Adrenal gland (tissue), 12 donors: ENCODE results near the gene SOX8. TPM values are rescaled to one million over a fixed set of nuclear protein-coding genes. Genes with fewer than 3 reads are reported as not detected.

Source experiments
- DNase-seq, 7 donors: peaks; one replicate each; pipeline ENCODE4 v3.0.0-alpha.2; 2019 to 2020
- H3K27ac ChIP-seq, 5 donors: fragments of 200-600 bp; sonication (generic) in 4 of 5; 1 replicate in 3 of 5; 2 replicates in 2 of 5; pipeline versions ENCODE4 v1.5.1 to v1.8.0; 2016 to 2020; ENCODE audit warnings: mild to moderate bottlenecking in 1 of 5
- H3K27me3 ChIP-seq: fragments of 200-600 bp; 2 replicates; pipeline ENCODE4 v1.8.0; 2021
- H3K36me3 ChIP-seq, 2 donors: fragments of 200-600 bp; replicated peaks in 1 of 2; 1 replicate in 1 of 2; 2 replicates in 1 of 2; pipeline versions ENCODE4 v1.5.1 to v1.8.0; 2018 to 2022
- H3K4me1 ChIP-seq, 2 donors: fragments of 200-600 bp; replicated peaks in 1 of 2; 1 replicate in 1 of 2; 2 replicates in 1 of 2; pipeline versions ENCODE4 v1.5.1 to v1.8.0; 2018 to 2021
- H3K4me3 ChIP-seq, 4 donors: fragments of 200-600 bp; sonication (generic) in 3 of 4; one replicate each; pipeline ENCODE4 v1.5.1; 2016 to 2018
- H3K9me3 ChIP-seq, 3 donors: fragments of 200-600 bp; sonication (generic) in 1 of 3; replicated peaks in 1 of 3; 1 replicate in 2 of 3; 2 replicates in 1 of 3; pipeline versions ENCODE4 v1.5.1 to v1.8.0; 2016 to 2021
- CTCF ChIP-seq, 6 experiments: fragments of 450-650 bp in 4 of 6; fragments of 200-600 bp in 2 of 6; sonication (generic) in 1 of 6; IDR thresholded peaks; 1 replicate in 5 of 6; 2 replicates in 1 of 6; pipeline versions ENCODE4 v1.5.1 to v1.8.0; 2016 to 2021; ENCODE audit warnings: antibody characterized with exemption in 6 of 6, mild to moderate bottlenecking in 2 of 6, moderate library complexity in 1 of 6
- POLR2A ChIP-seq, 2 donors: fragments of 450-650 bp; IDR thresholded peaks; one replicate each; pipeline ENCODE4 v1.6.1; 2017; ENCODE audit warnings: antibody characterized with exemption in 2 of 2, mild to moderate bottlenecking in 2 of 2, moderate library complexity in 1 of 2
- WGBS, 4 donors: extraction: QIAGEN DNeasy Blood & Tissue Kit in 2 of 4; methylation state at CpG; one replicate each; pipeline versions ENCODE4 v1.1.5 to v1.1.7; 2013 to 2017; 5-methylcytosine and 5-hydroxymethylcytosine counted together
- intact Hi-C, 2 donors: fragments of 100-400 bp; cut with DNase I; formaldehyde crosslinking; loops; one replicate each; pipeline versions ENCODE4 v1.14.1 to v1.15.0; 2022 to 2023
- polyA plus RNA-seq, 3 donors: library from polyadenylated mRNA; stranded (reverse); fragments of 200-250 nt in 2 of 3; fragments of 350-450 nt in 1 of 3; fragmentation: Illumina TruSeq in 1 of 3; extraction: RNeasy Lipid Tissue Mini Kit (QIAGEN cat#74804) in 1 of 3; gene quantifications; one replicate each; pipeline ENCODE4 v1.2.3, GENCODE V29; 2013 to 2014
- total RNA-seq, 9 donors: library from RNA; depleted of rRNA in 4 of 9; stranded (reverse); fragments of >200 nt in 4 of 9; fragments of 120-200 nt in 1 of 9; fragmentation: NEBNext Ultra II Directional in 1 of 9; extraction: Animal tissue kit (Norgen Biotek cat#: 25700) in 1 of 9; gene quantifications; one replicate each; pipeline versions ENCODE4 v1.1.0 to v1.2.4, GENCODE V29; 2013 to 2023
- donor health status: healthy with polysubstance abuse.
- donor health status: Bipolar disorder and iron deficiency.
- donor health status: DM: yes; HTN: yes; CAD: no.
- donor health status: DM: no; HTN: no; CAD: no.
- donor health status: DM: no; HTN: no; CAD: no.
- donor health status: DM: yes; HTN: yes; CAD: no.

SOX8 gene
- total and polyA plus RNA-seq, 12 donors = 0.04 to 2.1 (median 0.69) TPM

- no peaks in the 10 kb centered on the region for H3K36me3 ChIP-seq
- H3K4me1 ChIP-seq = peaks cover 8 to 9% of the 10 kb centered on the region in 2 donors
- peaks cover 27% of the 10 kb centered on the region for H3K27me3 ChIP-seq
- no peaks in the 10 kb centered on the region for H3K9me3 ChIP-seq
- H3K27ac ChIP-seq = no peak overlapping the region
- no peak for DNase-seq
- WGBS, 4 donors = 75 to 93% (median 78%) methylated on average over 15 to 59 of the region's 59 CpGs
- H3K4me3 ChIP-seq = no peak overlapping the region
- intact Hi-C loops = no loop called here
- TF ChIP-seq POLR2A (IDR thresholded peaks at IDR 0.05) (no peak), CTCF (IDR thresholded peaks at IDR 0.05) (no peak)
These were observed 1.8 kb downstream of the SOX8 start for GRCh38 chr16:983044-984030.

GRCh38 chr16:984121-984694 lies 2.6 kb downstream of the SOX8 start:
- no peak overlapping the region for H3K27ac ChIP-seq
- TF ChIP-seq POLR2A (IDR thresholded peaks at IDR 0.05) (no peak), CTCF (IDR thresholded peaks at IDR 0.05) (no peak)
- H3K9me3 ChIP-seq = no peaks in the 10 kb centered on the region
- H3K4me1 ChIP-seq = peaks cover 8 to 9% of the 10 kb centered on the region in 2 donors
- no peak overlapping the region for H3K4me3 ChIP-seq
- H3K36me3 ChIP-seq = no peaks in the 10 kb centered on the region
- H3K27me3 ChIP-seq = peaks cover 27% of the 10 kb centered on the region
- intact Hi-C loops = no loop called here
- no peak for DNase-seq
- 78 to 90% (median 88%) methylated on average over 12 to 22 of the region's 22 CpGs for WGBS, 4 donors

- H3K4me1 ChIP-seq = peaks cover 8 to 9% of the 10 kb centered on the region in 2 donors
- no peak overlapping the region for H3K4me3 ChIP-seq
- H3K9me3 ChIP-seq = no peaks in the 10 kb centered on the region
- WGBS, 4 donors = 91 to 93% (median 92%) methylated on average over 32 to 78 of the region's 78 CpGs
- no peaks in the 10 kb centered on the region for H3K36me3 ChIP-seq
- intact Hi-C loops = no loop called here
- H3K27ac ChIP-seq = no peak overlapping the region
- H3K27me3 ChIP-seq = peaks cover 23% of the 10 kb centered on the region
- TF ChIP-seq CTCF (IDR thresholded peaks at IDR 0.05) (no peak), POLR2A (IDR thresholded peaks at IDR 0.05) (no peak)
- DNase-seq = no peak
These were observed 3.4 kb downstream of the SOX8 start for GRCh38 chr16:984736-985636.
